ENCODE results near the gene ALDH1A1. TPM values are rescaled to one million over a fixed set of nuclear protein-coding genes. Genes with fewer than 3 reads are reported as not detected.

ALDH1A1 gene
- total RNA-seq, 1 donor from 2014 or later: not detected

- no peak overlapping the region for H3K4me3 Mint-ChIP-seq
- no peaks in the 10 kb centered on the region for H3K36me3 Mint-ChIP-seq (ENCODE audit: low read depth)
- H3K27me3 Mint-ChIP-seq (ENCODE audit: insufficient read depth): no peaks in the 10 kb centered on the region
- no peak for DNase-seq (ENCODE audit: low spot score)
- no peak overlapping the region for H3K27ac Mint-ChIP-seq
- no peaks in the 10 kb centered on the region for H3K9me3 Mint-ChIP-seq
- H3K4me1 Mint-ChIP-seq (ENCODE audit: low read depth): no peaks in the 10 kb centered on the region
- intact Hi-C loops (cut with micrococcal nuclease): no loop called here
Observed at GRCh38 chr9:72904267-72905093, 48.4 kb downstream of the ALDH1A1 start.

- Mint-ChIP-seq H3K9me3 (no peaks in the 10 kb centered on the region), H3K4me3 (no peak overlapping the region), H3K36me3 (ENCODE audit: low read depth) (no peaks in the 10 kb centered on the region), H3K27me3 (ENCODE audit: insufficient read depth) (no peaks in the 10 kb centered on the region), H3K27ac (no peak overlapping the region), H3K4me1 (ENCODE audit: low read depth) (no peaks in the 10 kb centered on the region)
- DNase-seq (ENCODE audit: low spot score): no peak
- intact Hi-C loops (cut with micrococcal nuclease): no loop called here
Observed at GRCh38 chr9:72903103-72903502, 49.8 kb downstream of the ALDH1A1 start.

- Mint-ChIP-seq H3K9me3 (no peaks in the 10 kb centered on the region), H3K4me3 (no peak overlapping the region), H3K4me1 (ENCODE audit: low read depth) (no peaks in the 10 kb centered on the region), H3K27me3 (ENCODE audit: insufficient read depth) (no peaks in the 10 kb centered on the region), H3K27ac (no peak overlapping the region), H3K36me3 (ENCODE audit: low read depth) (no peaks in the 10 kb centered on the region)
- intact Hi-C loops (cut with micrococcal nuclease): no loop called here
- no peak for DNase-seq (ENCODE audit: low spot score)
Observed at GRCh38 chr9:72902268-72902667, 50.6 kb downstream of the ALDH1A1 start.

GRCh38 chr9:72899734-72900477 is 52.9 kb downstream of the ALDH1A1 start:
- no peaks in the 10 kb centered on the region for H3K27me3 Mint-ChIP-seq (ENCODE audit: insufficient read depth)
- no peaks in the 10 kb centered on the region for H3K9me3 Mint-ChIP-seq
- no peaks in the 10 kb centered on the region for H3K4me1 Mint-ChIP-seq (ENCODE audit: low read depth)
- no peak overlapping the region for H3K4me3 Mint-ChIP-seq
- H3K36me3 Mint-ChIP-seq (ENCODE audit: low read depth): no peaks in the 10 kb centered on the region
- DNase-seq (ENCODE audit: low spot score): no peak
- intact Hi-C loops (cut with micrococcal nuclease): no loop called here
- no peak overlapping the region for H3K27ac Mint-ChIP-seq

- no peaks in the 10 kb centered on the region for H3K9me3 Mint-ChIP-seq
- H3K36me3 Mint-ChIP-seq (ENCODE audit: low read depth): no peaks in the 10 kb centered on the region
- intact Hi-C loops (cut with micrococcal nuclease): no loop called here
Observed at GRCh38 chr9:72898784-72899733, 53.8 kb downstream of the ALDH1A1 start.

GRCh38 chr9:72898360-72898759 is 54.5 kb downstream of the ALDH1A1 start:
- no peaks in the 10 kb centered on the region for H3K9me3 Mint-ChIP-seq
- no peaks in the 10 kb centered on the region for H3K4me1 Mint-ChIP-seq (ENCODE audit: low read depth)
- no peak overlapping the region for H3K27ac Mint-ChIP-seq
- intact Hi-C loops (cut with micrococcal nuclease): no loop called here
- no peaks in the 10 kb centered on the region for H3K27me3 Mint-ChIP-seq (ENCODE audit: insufficient read depth)
- H3K4me3 Mint-ChIP-seq: no peak overlapping the region
- no peak for DNase-seq (ENCODE audit: low spot score)
- H3K36me3 Mint-ChIP-seq (ENCODE audit: low read depth): no peaks in the 10 kb centered on the region

More at GRCh38 chr9:72898784-72899733, 53.8 kb downstream of the ALDH1A1 start:
- H3K4me1 Mint-ChIP-seq (ENCODE audit: low read depth): no peaks in the 10 kb centered on the region
- no peak for DNase-seq (ENCODE audit: low spot score)
- H3K27ac Mint-ChIP-seq: no peak overlapping the region
- no peak overlapping the region for H3K4me3 Mint-ChIP-seq
- no peaks in the 10 kb centered on the region for H3K27me3 Mint-ChIP-seq (ENCODE audit: insufficient read depth)

GRCh38 chr9:72897069-72897649 is 55.7 kb downstream of the ALDH1A1 start:
- no peaks in the 10 kb centered on the region for H3K9me3 Mint-ChIP-seq
- intact Hi-C loops (cut with micrococcal nuclease): no loop called here
- no peak overlapping the region for H3K4me3 Mint-ChIP-seq
- DNase-seq (ENCODE audit: low spot score): no peak
- H3K27ac Mint-ChIP-seq: no peak overlapping the region
- peaks cover 2% of the 10 kb centered on the region for H3K27me3 Mint-ChIP-seq (ENCODE audit: insufficient read depth)
- H3K36me3 Mint-ChIP-seq (ENCODE audit: low read depth): no peaks in the 10 kb centered on the region
- H3K4me1 Mint-ChIP-seq (ENCODE audit: low read depth): no peaks in the 10 kb centered on the region

GRCh38 chr9:72896439-72896838 is 56.4 kb downstream of the ALDH1A1 start:
- H3K27ac Mint-ChIP-seq: no peak overlapping the region
- intact Hi-C loops (cut with micrococcal nuclease): no loop called here
- no peak for DNase-seq (ENCODE audit: low spot score)
- no peaks in the 10 kb centered on the region for H3K9me3 Mint-ChIP-seq
- H3K36me3 Mint-ChIP-seq (ENCODE audit: low read depth): no peaks in the 10 kb centered on the region
- no peak overlapping the region for H3K4me3 Mint-ChIP-seq
- no peaks in the 10 kb centered on the region for H3K4me1 Mint-ChIP-seq (ENCODE audit: low read depth)
- H3K27me3 Mint-ChIP-seq (ENCODE audit: insufficient read depth): peaks cover 2% of the 10 kb centered on the region

- DNase-seq (ENCODE audit: low spot score): no peak
- intact Hi-C loops (cut with micrococcal nuclease): no loop called here
- Mint-ChIP-seq H3K4me3 (no peak overlapping the region), H3K36me3 (ENCODE audit: low read depth) (no peaks in the 10 kb centered on the region), H3K27ac (no peak overlapping the region), H3K9me3 (no peaks in the 10 kb centered on the region), H3K27me3 (ENCODE audit: insufficient read depth) (peaks cover 2% of the 10 kb centered on the region), H3K4me1 (ENCODE audit: low read depth) (no peaks in the 10 kb centered on the region)
Observed at GRCh38 chr9:72895122-72895521, 57.7 kb downstream of the ALDH1A1 start.

GRCh38 chr9:72894342-72894741 is 58.5 kb downstream of the ALDH1A1 start:
- H3K9me3 Mint-ChIP-seq: no peaks in the 10 kb centered on the region
- no peak overlapping the region for H3K27ac Mint-ChIP-seq
- peaks cover 2% of the 10 kb centered on the region for H3K27me3 Mint-ChIP-seq (ENCODE audit: insufficient read depth)
- no peaks in the 10 kb centered on the region for H3K4me1 Mint-ChIP-seq (ENCODE audit: low read depth)
- no peak overlapping the region for H3K4me3 Mint-ChIP-seq
- H3K36me3 Mint-ChIP-seq (ENCODE audit: low read depth): no peaks in the 10 kb centered on the region
- intact Hi-C loops (cut with micrococcal nuclease): no loop called here
- DNase-seq (ENCODE audit: low spot score): no peak

GRCh38 chr9:72893437-72893836 is 59.4 kb downstream of the ALDH1A1 start:
- DNase-seq (ENCODE audit: low spot score): no peak
- H3K4me3 Mint-ChIP-seq: no peak overlapping the region
- no peak overlapping the region for H3K27ac Mint-ChIP-seq
- H3K9me3 Mint-ChIP-seq: no peaks in the 10 kb centered on the region
- H3K36me3 Mint-ChIP-seq (ENCODE audit: low read depth): no peaks in the 10 kb centered on the region
- intact Hi-C loops (cut with micrococcal nuclease): no loop called here
- H3K4me1 Mint-ChIP-seq (ENCODE audit: low read depth): no peaks in the 10 kb centered on the region
- H3K27me3 Mint-ChIP-seq (ENCODE audit: insufficient read depth): peaks cover 2% of the 10 kb centered on the region

GRCh38 chr9:72891043-72891442 is 61.8 kb downstream of the ALDH1A1 start:
- no peak for DNase-seq (ENCODE audit: low spot score)
- no peaks in the 10 kb centered on the region for H3K36me3 Mint-ChIP-seq (ENCODE audit: low read depth)

More at GRCh38 chr9:72891043-72891442, 61.8 kb downstream of the ALDH1A1 start:
- no peak overlapping the region for H3K27ac Mint-ChIP-seq
- intact Hi-C loops (cut with micrococcal nuclease): no loop called here
- no peak overlapping the region for H3K4me3 Mint-ChIP-seq
- H3K4me1 Mint-ChIP-seq (ENCODE audit: low read depth): no peaks in the 10 kb centered on the region
- no peaks in the 10 kb centered on the region for H3K9me3 Mint-ChIP-seq
- peaks cover 2% of the 10 kb centered on the region for H3K27me3 Mint-ChIP-seq (ENCODE audit: insufficient read depth)

Measured in activated T-helper 1 cell treated with anti-CD3 and anti-CD28 coated beads, Interleukin-12 subunit alpha, Interleukin-12 subunit beta, Interleukin-2, Interleukin-4 antibody, amounts not matched to agents 30 ng/mL and 10 ng/mL and 1 ng/mL, durations not matched to agents 14 hours and 24 hours and 36 hours (primary cell).